C4-2B (cell line): ENCODE data around the gene SLC51B.

Source experiments
- ZFX ChIP-seq: fragments of 450-650 bp; IDR thresholded peaks from 2 replicates; pipeline ENCODE4 v1.6.1; 2017
- TF ChIP-seq, protein P1 (sequence below): fragments of 450-650 bp; conservative IDR thresholded peaks from 2 replicates; pipeline ENCODE4 v1.5.1; 2017; ENCODE audit warnings: mild to moderate bottlenecking

DNA sequence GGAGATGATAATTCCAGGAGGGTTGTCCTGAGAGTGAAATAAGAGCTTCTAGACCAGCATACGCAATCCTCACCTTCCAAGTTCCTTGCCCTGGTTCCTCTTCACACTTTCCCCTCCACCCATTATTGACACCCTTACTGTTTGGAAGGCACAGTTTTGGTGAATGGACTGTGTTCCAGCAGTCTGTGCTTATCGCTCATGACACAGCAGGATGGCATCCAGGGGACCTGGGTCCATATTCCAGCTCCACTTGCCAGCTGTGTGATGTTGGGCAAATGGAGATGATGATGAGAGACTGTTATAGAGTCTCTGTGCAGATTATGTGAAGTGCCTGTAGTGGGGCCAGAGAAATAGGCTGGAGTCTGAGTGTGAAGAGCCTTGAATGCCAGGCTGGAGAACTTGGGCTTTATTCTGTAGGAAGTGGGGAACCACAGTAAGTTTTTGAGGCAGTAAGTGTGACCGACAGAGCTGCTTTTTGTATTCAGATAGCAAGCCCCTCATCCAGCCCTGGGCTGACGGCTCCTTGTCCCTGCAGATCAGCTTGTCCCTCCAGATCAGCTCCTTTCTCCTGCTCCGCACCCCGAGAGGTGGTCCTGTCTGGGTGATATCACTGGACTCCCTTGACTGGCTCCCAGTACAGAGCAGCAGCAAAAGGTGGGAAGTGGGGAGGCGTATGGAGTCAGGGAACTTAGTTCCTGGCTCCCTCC lies 39.5 kb downstream of the SLC51B start:
- TF ChIP-seq, protein P1, sequence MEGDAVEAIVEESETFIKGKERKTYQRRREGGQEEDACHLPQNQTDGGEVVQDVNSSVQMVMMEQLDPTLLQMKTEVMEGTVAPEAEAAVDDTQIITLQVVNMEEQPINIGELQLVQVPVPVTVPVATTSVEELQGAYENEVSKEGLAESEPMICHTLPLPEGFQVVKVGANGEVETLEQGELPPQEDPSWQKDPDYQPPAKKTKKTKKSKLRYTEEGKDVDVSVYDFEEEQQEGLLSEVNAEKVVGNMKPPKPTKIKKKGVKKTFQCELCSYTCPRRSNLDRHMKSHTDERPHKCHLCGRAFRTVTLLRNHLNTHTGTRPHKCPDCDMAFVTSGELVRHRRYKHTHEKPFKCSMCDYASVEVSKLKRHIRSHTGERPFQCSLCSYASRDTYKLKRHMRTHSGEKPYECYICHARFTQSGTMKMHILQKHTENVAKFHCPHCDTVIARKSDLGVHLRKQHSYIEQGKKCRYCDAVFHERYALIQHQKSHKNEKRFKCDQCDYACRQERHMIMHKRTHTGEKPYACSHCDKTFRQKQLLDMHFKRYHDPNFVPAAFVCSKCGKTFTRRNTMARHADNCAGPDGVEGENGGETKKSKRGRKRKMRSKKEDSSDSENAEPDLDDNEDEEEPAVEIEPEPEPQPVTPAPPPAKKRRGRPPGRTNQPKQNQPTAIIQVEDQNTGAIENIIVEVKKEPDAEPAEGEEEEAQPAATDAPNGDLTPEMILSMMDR = no peak
- no peak for TF ChIP-seq ZFX
